Loucy (cell line): Measurements from ENCODE around the gene SNTA1.

Experiments used
- EZH2phosphoT487 ChIP-seq: fragments of 200-600 bp; IDR thresholded peaks from 2 replicates; pipeline ENCODE4 v1.6.1; 2018; ENCODE audit warnings: antibody characterized with exemption, mild to moderate bottlenecking, moderate library complexity, borderline replicate concordance
- TF ChIP-seq, protein P1 (sequence below): fragments of 200-600 bp; sonication (generic); conservative IDR thresholded peaks from 2 replicates; pipeline ENCODE4 v1.5.1; 2014; ENCODE audit warnings: mild to moderate bottlenecking, antibody characterized with exemption, low read length

DNA sequence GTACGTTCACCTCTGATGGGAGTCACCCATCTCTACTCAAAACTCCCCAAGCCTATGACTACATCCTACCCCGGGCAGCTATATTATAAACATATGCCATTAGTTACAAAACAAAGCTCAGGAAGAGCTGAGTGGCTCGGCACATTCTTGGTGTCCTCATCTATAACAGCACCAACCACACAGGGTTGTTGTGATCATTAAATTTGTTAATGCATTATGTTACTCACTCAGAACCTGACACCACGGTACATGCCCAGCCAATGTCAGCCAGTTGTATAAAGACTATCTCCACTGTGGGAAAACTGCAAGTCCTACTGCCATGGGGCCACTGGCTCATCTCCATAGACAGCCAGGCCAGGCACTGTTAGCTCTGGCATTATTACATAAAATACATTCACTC is 50.0 kb downstream of the SNTA1 start:
- TF ChIP-seq, protein P1, sequence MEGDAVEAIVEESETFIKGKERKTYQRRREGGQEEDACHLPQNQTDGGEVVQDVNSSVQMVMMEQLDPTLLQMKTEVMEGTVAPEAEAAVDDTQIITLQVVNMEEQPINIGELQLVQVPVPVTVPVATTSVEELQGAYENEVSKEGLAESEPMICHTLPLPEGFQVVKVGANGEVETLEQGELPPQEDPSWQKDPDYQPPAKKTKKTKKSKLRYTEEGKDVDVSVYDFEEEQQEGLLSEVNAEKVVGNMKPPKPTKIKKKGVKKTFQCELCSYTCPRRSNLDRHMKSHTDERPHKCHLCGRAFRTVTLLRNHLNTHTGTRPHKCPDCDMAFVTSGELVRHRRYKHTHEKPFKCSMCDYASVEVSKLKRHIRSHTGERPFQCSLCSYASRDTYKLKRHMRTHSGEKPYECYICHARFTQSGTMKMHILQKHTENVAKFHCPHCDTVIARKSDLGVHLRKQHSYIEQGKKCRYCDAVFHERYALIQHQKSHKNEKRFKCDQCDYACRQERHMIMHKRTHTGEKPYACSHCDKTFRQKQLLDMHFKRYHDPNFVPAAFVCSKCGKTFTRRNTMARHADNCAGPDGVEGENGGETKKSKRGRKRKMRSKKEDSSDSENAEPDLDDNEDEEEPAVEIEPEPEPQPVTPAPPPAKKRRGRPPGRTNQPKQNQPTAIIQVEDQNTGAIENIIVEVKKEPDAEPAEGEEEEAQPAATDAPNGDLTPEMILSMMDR, result no peak
- no peak for TF ChIP-seq EZH2phosphoT487
